HEK293 (cell line): ENCODE data around the gene MYD88.
A peak's percentile ranks its signal among the peaks of the same experiment; 100 is the strongest.

ENCODE experiments used
- GLIS1 ChIP-seq: fragments of 450-650 bp; formaldehyde crosslinking; IDR thresholded peaks from 2 replicates; pipeline ENCODE4 v1.5.1; 2016; ENCODE audit warnings: missing biosample characterization, missing genetic modification characterization
- SP2 ChIP-seq: fragments of 450-650 bp; formaldehyde crosslinking; IDR thresholded peaks from 2 replicates; pipeline ENCODE4 v1.5.1; 2016; ENCODE audit warnings: missing biosample characterization, missing genetic modification characterization
- WT1 ChIP-seq: fragments of 450-650 bp; formaldehyde crosslinking; IDR thresholded peaks from 2 replicates; pipeline ENCODE4 v1.5.1; 2016; ENCODE audit warnings: missing biosample characterization, missing genetic modification characterization
- ZBTB17 ChIP-seq: fragments of 450-650 bp; formaldehyde crosslinking; IDR thresholded peaks from 2 replicates; pipeline ENCODE4 v1.5.1; 2016; ENCODE audit warnings: missing biosample characterization, missing genetic modification characterization
- ZBTB20 ChIP-seq: fragments of 450-650 bp; formaldehyde crosslinking; IDR thresholded peaks from 2 replicates; pipeline ENCODE4 v1.5.1; 2016; ENCODE audit warnings: missing biosample characterization, missing genetic modification characterization
- ZBTB8A ChIP-seq: fragments of 450-650 bp; formaldehyde crosslinking; IDR thresholded peaks from 2 replicates; pipeline ENCODE4 v1.5.1; 2016; ENCODE audit warnings: missing biosample characterization, missing genetic modification characterization
- ZIC2 ChIP-seq: fragments of 450-650 bp; formaldehyde crosslinking; IDR thresholded peaks from 2 replicates; pipeline ENCODE4 v1.5.1; 2016; ENCODE audit warnings: missing biosample characterization, missing genetic modification characterization
- ZNF140 ChIP-seq: fragments of 450-650 bp; formaldehyde crosslinking; IDR thresholded peaks from 2 replicates; pipeline ENCODE4 v1.5.1; 2016; ENCODE audit warnings: missing biosample characterization, missing genetic modification characterization
- ZNF223 ChIP-seq: fragments of 450-650 bp; formaldehyde crosslinking; IDR thresholded peaks from 2 replicates; pipeline ENCODE4 v1.5.1; 2016; ENCODE audit warnings: missing biosample characterization, missing genetic modification characterization
- ZNF274 ChIP-seq, 2 experiments: fragments of 200-500 bp in 1 of 2; fragments of 450-650 bp in 1 of 2; sonication (Bioruptor generic) in 1 of 2; formaldehyde crosslinking in 1 of 2; IDR thresholded peaks; 2 replicates each; pipeline versions ENCODE4 v1.5.1 to v1.6.1; 2014 to 2016; ENCODE audit warnings: borderline replicate concordance in 1 of 2, inconsistent platforms in 1 of 2, low read length in 1 of 2, missing biosample characterization in 1 of 2, missing genetic modification characterization in 1 of 2
- ZNF292 ChIP-seq: fragments of 450-650 bp; formaldehyde crosslinking; IDR thresholded peaks from 2 replicates; pipeline ENCODE4 v1.5.1; 2016; ENCODE audit warnings: low read depth, missing biosample characterization, missing genetic modification characterization, borderline replicate concordance
- ZNF311 ChIP-seq: fragments of 450-650 bp; formaldehyde crosslinking; IDR thresholded peaks from 2 replicates; pipeline ENCODE4 v1.5.1; 2017; ENCODE audit warnings: missing biosample characterization, missing genetic modification characterization, borderline replicate concordance
- ZNF335 ChIP-seq: fragments of 450-650 bp; formaldehyde crosslinking; conservative IDR thresholded peaks from 2 replicates; pipeline ENCODE4 v1.5.1; 2016; ENCODE audit warnings: missing biosample characterization, missing genetic modification characterization
- ZNF341 ChIP-seq: fragments of 450-650 bp; formaldehyde crosslinking; IDR thresholded peaks from 2 replicates; pipeline ENCODE4; 2016; ENCODE audit warnings: low read depth, missing biosample characterization, missing genetic modification characterization
- ZNF350 ChIP-seq: fragments of 450-650 bp; formaldehyde crosslinking; IDR thresholded peaks from 2 replicates; pipeline ENCODE4 v1.5.0; 2017; ENCODE audit warnings: missing biosample characterization, mild to moderate bottlenecking, missing genetic modification characterization
- ZNF398 ChIP-seq: fragments of 450-650 bp; formaldehyde crosslinking; IDR thresholded peaks from 2 replicates; pipeline ENCODE4 v1.5.1; 2017; ENCODE audit warnings: missing biosample characterization, missing genetic modification characterization
- ZNF426 ChIP-seq: fragments of 450-650 bp; formaldehyde crosslinking; IDR thresholded peaks from 2 replicates; pipeline ENCODE4 v1.5.1; 2017; ENCODE audit warnings: missing biosample characterization, missing genetic modification characterization, mild to moderate bottlenecking, inconsistent platforms, moderate library complexity
- ZNF433 ChIP-seq: fragments of 450-650 bp; formaldehyde crosslinking; IDR thresholded peaks from 2 replicates; pipeline ENCODE4 v1.5.1; 2016; ENCODE audit warnings: missing biosample characterization, missing genetic modification characterization, low read depth
- ZNF521 ChIP-seq: fragments of 450-650 bp; formaldehyde crosslinking; IDR thresholded peaks from 2 replicates; pipeline ENCODE4 v1.5.1; 2017; ENCODE audit warnings: missing biosample characterization, mild to moderate bottlenecking, missing genetic modification characterization
- ZNF530 ChIP-seq: fragments of 450-650 bp; formaldehyde crosslinking; IDR thresholded peaks from 2 replicates; pipeline ENCODE4 v1.5.1; 2016; ENCODE audit warnings: low read depth, missing biosample characterization, missing genetic modification characterization
- ZNF544 ChIP-seq: fragments of 450-650 bp; formaldehyde crosslinking; IDR thresholded peaks from 2 replicates; pipeline ENCODE4 v1.5.0; 2017; ENCODE audit warnings: missing biosample characterization, missing genetic modification characterization
- ZNF549 ChIP-seq: fragments of 450-650 bp; IDR thresholded peaks from 2 replicates; pipeline ENCODE4 v1.5.1; 2018; ENCODE audit warnings: missing biosample characterization, missing genetic modification characterization, mild to moderate bottlenecking, inconsistent platforms, moderate library complexity
- ZNF624 ChIP-seq: fragments of 450-650 bp; formaldehyde crosslinking; IDR thresholded peaks from 2 replicates; pipeline ENCODE4 v1.5.1; 2017; ENCODE audit warnings: missing biosample characterization, missing genetic modification characterization
- ZNF658 ChIP-seq: fragments of 450-650 bp; formaldehyde crosslinking; IDR thresholded peaks from 2 replicates; pipeline ENCODE4; 2016; ENCODE audit warnings: missing biosample characterization, missing genetic modification characterization
- ZNF660 ChIP-seq: fragments of 450-650 bp; IDR thresholded peaks from 2 replicates; pipeline ENCODE4 v1.5.1; 2018; ENCODE audit warnings: missing biosample characterization, mild to moderate bottlenecking, missing genetic modification characterization
- ZNF707 ChIP-seq: fragments of 450-650 bp; formaldehyde crosslinking; IDR thresholded peaks from 2 replicates; pipeline ENCODE4 v1.5.1; 2016; ENCODE audit warnings: missing biosample characterization, missing genetic modification characterization
- ZNF76 ChIP-seq: fragments of 450-650 bp; formaldehyde crosslinking; IDR thresholded peaks from 2 replicates; pipeline ENCODE4; 2016; ENCODE audit warnings: low read depth, missing biosample characterization, missing genetic modification characterization, borderline replicate concordance
- ZNF768 ChIP-seq: fragments of 450-650 bp; formaldehyde crosslinking; IDR thresholded peaks from 2 replicates; pipeline ENCODE4 v1.5.1; 2018; ENCODE audit warnings: missing biosample characterization, mild to moderate bottlenecking, missing genetic modification characterization
- ZNF785 ChIP-seq: fragments of 450-650 bp; formaldehyde crosslinking; IDR thresholded peaks from 2 replicates; pipeline ENCODE4 v1.5.1; 2016; ENCODE audit warnings: missing biosample characterization, missing genetic modification characterization
- TF ChIP-seq, protein P1 (sequence below): fragments of 450-650 bp; formaldehyde crosslinking; IDR thresholded peaks from 2 replicates; pipeline ENCODE4 v1.5.1; 2016; ENCODE audit warnings: missing biosample characterization, missing genetic modification characterization
- TF ChIP-seq, protein P2 (sequence below): fragments of 450-650 bp; formaldehyde crosslinking; IDR thresholded peaks from 2 replicates; pipeline ENCODE4 v1.5.1; 2016; ENCODE audit warnings: missing biosample characterization, missing genetic modification characterization
- TF ChIP-seq, protein P3 (sequence below): fragments of 450-650 bp; formaldehyde crosslinking; IDR thresholded peaks from 2 replicates; pipeline ENCODE4 v1.5.1; 2016; ENCODE audit warnings: missing biosample characterization, missing genetic modification characterization

MYD88 gene

GRCh38 chr3:38165722-38166387 lies 27.4 kb downstream of the MYD88 start (continued):
- TF ChIP-seq ZNF274 (IDR thresholded peaks at IDR 0.05; ENCODE audit: low read length) (no peak), ZNF274 (tag by site-specific recombination; IDR thresholded peaks at IDR 0.05; ENCODE audit: borderline replicate concordance) (no peak), ZNF398 (tag by site-specific recombination) (peak; percentile 77), ZNF521 (no peak), ZNF292 (tag by site-specific recombination) (no peak), ZNF549 (tag by site-specific recombination) (no peak), GLIS1 (peak; percentile 53; the same call in 1 of the 2 replicates), ZIC2 (tag by site-specific recombination) (peak; percentile 67), ZNF624 (tag by site-specific recombination) (no peak), ZBTB20 (tag by site-specific recombination) (peak; percentile 46), ZNF76 (tag by site-specific recombination) (peak; percentile 46; the same call in 1 of the 2 replicates), ZNF544 (tag by site-specific recombination) (no peak), ZNF350 (no peak), ZNF530 (tag by site-specific recombination) (no peak), SP2 (tag by site-specific recombination) (no peak), ZNF433 (tag by site-specific recombination) (no peak), ZNF335 (no peak), ZNF223 (tag by site-specific recombination) (no peak), ZNF658 (tag by site-specific recombination) (no peak), ZNF426 (tag by site-specific recombination) (no peak), WT1 (tag by site-specific recombination) (no peak), ZNF660 (tag by site-specific recombination) (0 out of 2 replicates have a peak, but pooled peaks have one; percentile 13), ZBTB17 (tag by site-specific recombination) (no peak), ZNF785 (tag by site-specific recombination) (no peak), ZNF311 (tag by site-specific recombination) (no peak), ZNF768 (tag by site-specific recombination) (no peak), ZNF140 (tag by site-specific recombination) (no peak), ZNF341 (tag by site-specific recombination) (peak; percentile 96), ZBTB8A (tag by site-specific recombination) (no peak), ZNF707 (tag by site-specific recombination) (no peak)
- TF ChIP-seq, protein P1, sequence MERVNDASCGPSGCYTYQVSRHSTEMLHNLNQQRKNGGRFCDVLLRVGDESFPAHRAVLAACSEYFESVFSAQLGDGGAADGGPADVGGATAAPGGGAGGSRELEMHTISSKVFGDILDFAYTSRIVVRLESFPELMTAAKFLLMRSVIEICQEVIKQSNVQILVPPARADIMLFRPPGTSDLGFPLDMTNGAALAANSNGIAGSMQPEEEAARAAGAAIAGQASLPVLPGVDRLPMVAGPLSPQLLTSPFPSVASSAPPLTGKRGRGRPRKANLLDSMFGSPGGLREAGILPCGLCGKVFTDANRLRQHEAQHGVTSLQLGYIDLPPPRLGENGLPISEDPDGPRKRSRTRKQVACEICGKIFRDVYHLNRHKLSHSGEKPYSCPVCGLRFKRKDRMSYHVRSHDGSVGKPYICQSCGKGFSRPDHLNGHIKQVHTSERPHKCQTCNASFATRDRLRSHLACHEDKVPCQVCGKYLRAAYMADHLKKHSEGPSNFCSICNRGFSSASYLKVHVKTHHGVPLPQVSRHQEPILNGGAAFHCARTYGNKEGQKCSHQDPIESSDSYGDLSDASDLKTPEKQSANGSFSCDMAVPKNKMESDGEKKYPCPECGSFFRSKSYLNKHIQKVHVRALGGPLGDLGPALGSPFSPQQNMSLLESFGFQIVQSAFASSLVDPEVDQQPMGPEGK (tag by site-specific recombination) = peak; percentile 44; the same call in 1 of the 2 replicates
- TF ChIP-seq, protein P2, sequence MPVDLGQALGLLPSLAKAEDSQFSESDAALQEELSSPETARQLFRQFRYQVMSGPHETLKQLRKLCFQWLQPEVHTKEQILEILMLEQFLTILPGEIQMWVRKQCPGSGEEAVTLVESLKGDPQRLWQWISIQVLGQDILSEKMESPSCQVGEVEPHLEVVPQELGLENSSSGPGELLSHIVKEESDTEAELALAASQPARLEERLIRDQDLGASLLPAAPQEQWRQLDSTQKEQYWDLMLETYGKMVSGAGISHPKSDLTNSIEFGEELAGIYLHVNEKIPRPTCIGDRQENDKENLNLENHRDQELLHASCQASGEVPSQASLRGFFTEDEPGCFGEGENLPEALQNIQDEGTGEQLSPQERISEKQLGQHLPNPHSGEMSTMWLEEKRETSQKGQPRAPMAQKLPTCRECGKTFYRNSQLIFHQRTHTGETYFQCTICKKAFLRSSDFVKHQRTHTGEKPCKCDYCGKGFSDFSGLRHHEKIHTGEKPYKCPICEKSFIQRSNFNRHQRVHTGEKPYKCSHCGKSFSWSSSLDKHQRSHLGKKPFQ (tag by site-specific recombination) = no peak
- TF ChIP-seq, protein P3, sequence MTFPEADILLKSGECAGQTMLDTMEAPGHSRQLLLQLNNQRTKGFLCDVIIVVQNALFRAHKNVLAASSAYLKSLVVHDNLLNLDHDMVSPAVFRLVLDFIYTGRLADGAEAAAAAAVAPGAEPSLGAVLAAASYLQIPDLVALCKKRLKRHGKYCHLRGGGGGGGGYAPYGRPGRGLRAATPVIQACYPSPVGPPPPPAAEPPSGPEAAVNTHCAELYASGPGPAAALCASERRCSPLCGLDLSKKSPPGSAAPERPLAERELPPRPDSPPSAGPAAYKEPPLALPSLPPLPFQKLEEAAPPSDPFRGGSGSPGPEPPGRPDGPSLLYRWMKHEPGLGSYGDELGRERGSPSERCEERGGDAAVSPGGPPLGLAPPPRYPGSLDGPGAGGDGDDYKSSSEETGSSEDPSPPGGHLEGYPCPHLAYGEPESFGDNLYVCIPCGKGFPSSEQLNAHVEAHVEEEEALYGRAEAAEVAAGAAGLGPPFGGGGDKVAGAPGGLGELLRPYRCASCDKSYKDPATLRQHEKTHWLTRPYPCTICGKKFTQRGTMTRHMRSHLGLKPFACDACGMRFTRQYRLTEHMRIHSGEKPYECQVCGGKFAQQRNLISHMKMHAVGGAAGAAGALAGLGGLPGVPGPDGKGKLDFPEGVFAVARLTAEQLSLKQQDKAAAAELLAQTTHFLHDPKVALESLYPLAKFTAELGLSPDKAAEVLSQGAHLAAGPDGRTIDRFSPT = no peak
